Activated CD4-positive, alpha-beta T cell treated with anti-CD3 and anti-CD28 coated beads for 36 hours (primary cell): Measurements from ENCODE around the gene SYT17. TPM values are rescaled to one million over a fixed set of nuclear protein-coding genes. Genes with fewer than 3 reads are reported as not detected.

ENCODE experiments used
- ATAC-seq: fragments of 200-7000 bp; cut with Tn5 transposase; one replicate; pipeline ENCODE4 v1.10.0; 2021; ENCODE audit warnings: mild to moderate bottlenecking, moderate library complexity
- CTCF ChIA-PET: fragments of 350-600 bp; sonication (Branson Sonifier 250); formaldehyde crosslinking; loops from one replicate; lab custom pipeline; 2021; ENCODE audit warnings: antibody characterized with exemption; lab: Charles Lee
- POLR2A ChIA-PET: fragments of 350-600 bp; sonication (Branson Sonifier 250); formaldehyde crosslinking; loops from one replicate; lab custom pipeline; 2021; ENCODE audit warnings: antibody characterized with exemption, inconsistent platforms; lab: Charles Lee
- DNase-seq: peaks from one replicate; pipeline ENCODE4 v3.0.0-alpha.2; 2020
- H3K27ac Mint-ChIP-seq: one replicate; pipeline ENCODE4 v1.8.0; 2021; ENCODE audit warnings: mixed read lengths
- H3K27me3 Mint-ChIP-seq: one replicate; pipeline ENCODE4 v1.8.0; 2021; ENCODE audit warnings: mixed read lengths
- H3K36me3 Mint-ChIP-seq: one replicate; pipeline ENCODE4 v1.8.0; 2021; ENCODE audit warnings: low read depth, mixed read lengths
- H3K4me1 Mint-ChIP-seq: one replicate; pipeline ENCODE4 v1.8.0; 2021; ENCODE audit warnings: mixed read lengths
- H3K4me3 Mint-ChIP-seq: one replicate; pipeline ENCODE4 v1.8.0; 2021; ENCODE audit warnings: mild to moderate bottlenecking, moderate library complexity, mixed read lengths
- H3K9me3 Mint-ChIP-seq: one replicate; pipeline ENCODE4 v1.8.0; 2021; ENCODE audit warnings: low read depth, mixed read lengths
- intact Hi-C, 2 experiments: fragments of 100-400 bp; cut with DNase I in 1 of 2; cut with micrococcal nuclease in 1 of 2; formaldehyde crosslinking; loops; one replicate each; pipeline versions ENCODE4 v1.14.2 to v1.15.1; 2022 to 2024; cut with DNase I, micrococcal nuclease
- total RNA-seq, 2 experiments: library from RNA; stranded (reverse); gene quantifications; one replicate each; pipeline ENCODE4 v1.2.3, GENCODE V29; 2021

SYT17 gene
- total RNA-seq, 2 experiments from 2014 or later: not detected

DNA sequence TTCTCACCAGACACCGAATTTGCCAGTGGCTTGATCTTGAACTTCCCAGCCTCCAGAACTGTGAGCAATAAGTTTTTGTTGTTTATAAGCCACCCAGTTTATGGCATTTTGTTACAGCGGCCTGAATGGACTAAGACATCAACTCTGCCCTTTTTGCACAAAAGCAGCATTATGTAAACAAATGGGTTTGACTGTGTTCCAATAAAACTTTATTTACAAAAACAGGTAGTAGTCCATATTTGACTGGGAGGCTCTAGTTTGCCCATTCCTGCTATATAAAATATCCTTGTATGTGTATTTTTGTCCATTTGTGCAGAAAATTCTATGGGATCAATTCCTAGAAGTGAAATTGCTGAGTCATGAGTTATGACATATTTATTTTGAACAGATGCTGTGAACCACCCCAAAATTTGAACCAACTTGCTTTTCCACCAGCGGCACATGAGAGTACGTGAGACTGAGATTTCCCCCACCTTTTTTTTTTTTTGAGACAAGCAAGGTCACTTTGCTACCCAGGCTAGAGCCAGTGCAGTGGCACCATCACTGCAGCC lies 96.2 kb downstream of the SYT17 start:
- Mint-ChIP-seq H3K27ac (no peak overlapping the region), H3K36me3 (peaks cover 2% of the 10 kb centered on the region), H3K9me3 (peaks cover 11% of the 10 kb centered on the region), H3K4me1 (no peaks in the 10 kb centered on the region), H3K27me3 (peaks cover 3% of the 10 kb centered on the region), H3K4me3 (no peak overlapping the region)
- DNase-seq (no peak), ATAC-seq (no peak)
- POLR2A ChIA-PET: no interaction called here
- CTCF ChIA-PET: interaction anchor here (0.6 kb wide), 1 partner anchor 43 kb away, joined by 3 read pairs; no protein-coding TSS in a partner anchor
- intact Hi-C loops: no loop called here

DNA sequence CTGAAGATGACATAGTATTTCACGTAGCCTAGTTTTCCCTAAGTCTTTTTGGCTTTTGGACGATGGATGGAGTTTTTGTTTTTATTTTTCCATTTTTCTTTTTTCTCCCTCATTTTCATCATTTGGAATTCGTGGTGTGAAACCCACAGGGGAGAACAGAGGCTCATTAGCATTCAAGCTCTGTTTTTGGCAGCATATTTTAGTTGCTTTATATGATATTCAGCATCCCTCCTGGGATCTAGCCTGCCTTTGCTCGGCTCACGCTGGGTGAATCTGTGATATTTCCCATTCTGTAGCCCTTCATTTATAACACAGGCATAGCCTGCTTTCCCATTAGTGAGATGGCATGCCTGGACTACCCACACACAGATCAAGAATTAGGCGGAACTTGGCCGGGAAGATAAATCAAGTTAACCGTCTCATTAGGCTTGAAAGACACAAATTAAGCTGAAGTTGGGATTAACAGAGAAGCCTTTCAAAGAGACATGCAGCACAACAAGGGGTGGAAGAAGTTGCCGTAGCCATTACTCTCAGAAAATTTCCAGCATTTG lies 97.4 kb downstream of the SYT17 start:
- ChIA-PET POLR2A (no interaction called here), CTCF (interaction anchor here (0.9 kb wide), 1 partner anchor 403 kb away, joined by 3 read pairs; no protein-coding TSS in a partner anchor)
- Mint-ChIP-seq H3K4me3 (no peak overlapping the region), H3K27ac (no peak overlapping the region), H3K36me3 (peaks cover 2% of the 10 kb centered on the region), H3K27me3 (peaks cover 2% of the 10 kb centered on the region), H3K4me1 (no peaks in the 10 kb centered on the region), H3K9me3 (peaks cover 11% of the 10 kb centered on the region)
- no peak for DNase-seq
- intact Hi-C loops: no loop called here
- ATAC-seq: no peak

DNA sequence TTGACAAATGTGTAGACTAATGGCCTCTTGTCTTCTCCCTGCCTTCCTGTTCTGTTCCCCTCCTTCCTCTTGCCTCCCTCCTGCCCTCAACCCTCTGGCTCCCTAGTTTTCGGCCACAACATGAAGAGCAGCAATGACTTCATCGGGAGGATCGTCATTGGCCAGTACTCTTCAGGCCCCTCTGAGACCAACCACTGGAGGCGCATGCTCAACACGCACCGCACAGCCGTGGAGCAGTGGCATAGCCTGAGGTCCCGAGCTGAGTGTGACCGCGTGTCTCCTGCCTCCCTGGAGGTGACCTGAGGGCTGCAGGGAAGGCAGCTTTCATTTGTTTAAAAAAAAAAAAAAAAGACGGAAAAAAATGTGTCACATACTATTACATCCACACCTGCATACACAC lies 98.7 kb downstream of the SYT17 start:
- H3K27ac Mint-ChIP-seq: no peak overlapping the region
- peaks cover 2% of the 10 kb centered on the region for H3K36me3 Mint-ChIP-seq
- no peaks in the 10 kb centered on the region for H3K4me1 Mint-ChIP-seq
- intact Hi-C loops: no loop called here
- POLR2A ChIA-PET: no interaction called here
- no peak overlapping the region for H3K4me3 Mint-ChIP-seq
- ATAC-seq (no peak), DNase-seq (no peak)
- CTCF ChIA-PET: interaction anchor here (0.9 to 1.4 kb wide), 3 partner anchors 21 to 402 kb away, joined by 3 to 4 read pairs (median 3); no protein-coding TSS in a partner anchor
- peaks cover 11% of the 10 kb centered on the region for H3K9me3 Mint-ChIP-seq
- H3K27me3 Mint-ChIP-seq: peaks cover 2% of the 10 kb centered on the region

DNA sequence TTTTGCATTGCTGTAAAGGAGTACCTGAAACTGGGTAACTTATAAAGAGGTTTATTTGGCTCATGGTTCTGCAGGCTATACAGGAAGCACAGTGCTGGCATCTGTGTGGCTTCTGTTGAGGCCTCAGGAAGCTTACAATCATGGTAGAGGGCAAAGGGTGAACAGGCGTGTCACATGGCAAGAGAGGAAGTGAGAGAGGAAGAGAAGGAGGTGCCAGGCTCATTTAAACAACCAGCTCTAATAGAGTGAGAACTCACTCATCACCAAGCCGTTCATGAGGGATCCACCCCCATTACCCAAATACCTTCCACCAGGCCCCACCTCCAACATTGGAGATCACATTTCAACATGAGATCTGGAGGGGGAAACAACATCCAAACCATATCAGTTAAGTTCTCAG lies 101.1 kb downstream of the SYT17 start:
- intact Hi-C loops: no loop called here
- POLR2A ChIA-PET: no interaction called here
- H3K9me3 Mint-ChIP-seq: peaks cover 11% of the 10 kb centered on the region
- no peaks in the 10 kb centered on the region for H3K4me1 Mint-ChIP-seq
- ATAC-seq: no peak
- peaks cover 2% of the 10 kb centered on the region for H3K27me3 Mint-ChIP-seq
- CTCF ChIA-PET: no interaction called here
- H3K27ac Mint-ChIP-seq: no peak overlapping the region
- H3K4me3 Mint-ChIP-seq: no peak overlapping the region
- DNase-seq: no peak
- peaks cover 2% of the 10 kb centered on the region for H3K36me3 Mint-ChIP-seq

DNA sequence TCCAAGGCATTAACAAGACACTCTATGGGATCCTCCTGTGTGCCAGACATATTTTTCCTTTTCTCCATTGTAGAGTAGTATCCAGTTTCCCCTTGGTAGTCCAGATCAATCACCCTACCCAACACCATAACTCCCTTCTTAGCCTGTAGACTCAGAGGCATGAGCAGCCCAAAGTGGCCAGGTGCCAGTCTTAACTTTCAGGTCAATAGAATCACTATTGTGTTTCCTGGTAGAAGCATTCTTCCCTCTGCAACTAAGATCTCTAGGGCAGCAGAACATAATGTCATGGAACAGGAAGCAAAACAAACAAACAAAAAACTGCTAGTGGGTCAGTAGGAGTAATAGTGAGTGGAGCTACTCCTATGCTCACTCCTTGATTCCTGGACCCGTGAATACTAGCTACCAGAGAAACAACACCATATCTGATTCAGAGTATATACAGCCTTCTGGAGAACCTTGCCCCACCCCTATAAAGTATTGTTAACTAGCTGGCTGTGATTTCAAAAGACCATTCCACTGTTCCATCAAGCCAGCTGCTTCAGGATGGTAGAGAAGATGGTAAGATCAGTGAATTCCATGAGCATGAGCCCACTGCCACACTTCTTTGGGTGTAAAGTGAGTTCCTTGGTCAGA lies 106.2 kb downstream of the SYT17 start:
- intact Hi-C loops: no loop called here
- Mint-ChIP-seq H3K27me3 (no peaks in the 10 kb centered on the region), H3K4me1 (no peaks in the 10 kb centered on the region), H3K36me3 (no peaks in the 10 kb centered on the region), H3K27ac (no peak overlapping the region), H3K9me3 (no peaks in the 10 kb centered on the region), H3K4me3 (no peak overlapping the region)
- ChIA-PET POLR2A (no interaction called here), CTCF (no interaction called here)
- no peak for ATAC-seq
- no peak for DNase-seq

DNA sequence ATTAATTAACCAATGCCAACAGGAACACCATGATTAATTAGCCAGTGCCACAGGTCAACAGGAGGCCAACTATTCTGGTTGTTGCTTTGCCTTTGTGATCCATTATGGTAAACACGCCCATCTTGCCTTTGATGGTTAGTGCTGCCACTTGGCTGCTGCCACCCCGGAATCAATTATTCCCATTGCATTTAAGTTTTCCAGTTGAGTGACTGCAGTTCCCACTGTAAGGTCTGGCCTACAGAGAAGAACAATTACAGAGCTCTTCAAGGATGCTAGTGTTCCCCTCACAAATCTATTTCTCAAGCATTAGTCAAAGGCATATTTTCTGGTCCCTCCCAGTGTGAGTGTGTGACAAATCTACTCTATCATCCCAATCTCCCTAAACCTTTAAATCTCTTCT lies 110.4 kb downstream of the SYT17 start:
- ATAC-seq (no peak), DNase-seq (no peak)
- Mint-ChIP-seq H3K4me3 (no peak overlapping the region), H3K4me1 (peaks cover under 1% of the 10 kb centered on the region), H3K9me3 (no peaks in the 10 kb centered on the region), H3K36me3 (no peaks in the 10 kb centered on the region), H3K27me3 (peaks cover 5% of the 10 kb centered on the region), H3K27ac (no peak overlapping the region)
- intact Hi-C loops: no loop called here
- ChIA-PET CTCF (interaction anchor here (0.6 to 0.7 kb wide), 2 partner anchors 185 to 266 kb away, joined by 3 read pairs; no protein-coding TSS in a partner anchor), POLR2A (no interaction called here)

DNA sequence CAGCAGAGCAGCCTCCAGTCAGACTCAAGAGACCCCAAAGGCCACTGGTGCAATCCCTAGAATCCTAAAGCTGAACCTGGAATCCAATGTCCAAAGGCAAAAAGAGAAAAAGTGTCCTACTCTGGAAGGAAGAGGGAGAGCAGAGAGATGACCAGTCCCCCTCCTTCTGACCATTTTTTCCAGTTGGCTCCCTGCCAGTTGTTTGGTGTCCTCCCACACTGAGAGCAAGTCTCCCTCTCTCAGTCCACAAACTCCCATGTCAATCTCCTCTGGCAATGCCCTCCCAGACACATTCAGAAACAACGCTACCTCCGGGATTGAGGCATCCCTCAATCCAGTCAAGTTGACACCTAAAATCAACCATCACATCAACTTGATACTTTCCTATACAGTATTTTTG lies 113.2 kb downstream of the SYT17 start:
- intact Hi-C loops: no loop called here
- H3K27ac Mint-ChIP-seq: no peak overlapping the region
- H3K9me3 Mint-ChIP-seq: no peaks in the 10 kb centered on the region
- no peak for DNase-seq
- H3K4me1 Mint-ChIP-seq: peaks cover 9% of the 10 kb centered on the region
- ATAC-seq: no peak
- H3K36me3 Mint-ChIP-seq: no peaks in the 10 kb centered on the region
- POLR2A ChIA-PET: no interaction called here
- CTCF ChIA-PET: no interaction called here
- H3K27me3 Mint-ChIP-seq: peaks cover 5% of the 10 kb centered on the region
- H3K4me3 Mint-ChIP-seq: no peak overlapping the region

DNA sequence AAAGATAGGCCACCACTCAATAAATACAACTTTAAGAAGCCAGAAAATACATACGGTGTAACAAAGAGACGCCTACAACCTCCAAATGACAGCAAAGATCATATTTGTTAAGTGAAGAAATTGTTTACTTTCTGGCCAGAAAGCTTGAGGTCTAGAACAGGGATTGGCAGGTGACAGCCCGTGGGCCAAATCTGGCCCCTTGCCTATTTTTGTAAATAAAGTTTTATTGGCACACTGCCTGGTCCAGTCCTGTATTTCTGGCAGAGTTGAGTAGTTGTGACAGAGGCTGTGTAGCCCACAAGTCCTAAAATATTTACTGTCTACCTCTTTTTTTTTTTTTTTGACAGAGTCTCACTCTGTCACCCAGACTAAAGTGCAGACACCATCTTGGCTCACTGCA lies 114.1 kb downstream of the SYT17 start:
- Mint-ChIP-seq H3K36me3 (no peaks in the 10 kb centered on the region), H3K27ac (no peak overlapping the region), H3K9me3 (no peaks in the 10 kb centered on the region), H3K4me3 (no peak overlapping the region), H3K4me1 (peaks cover 9% of the 10 kb centered on the region), H3K27me3 (peaks cover 5% of the 10 kb centered on the region)
- ATAC-seq (no peak), DNase-seq (no peak)
- CTCF ChIA-PET: no interaction called here
- POLR2A ChIA-PET: interaction anchor here (0.6 kb wide), 1 partner anchor 253 kb away, joined by 9 read pairs; no protein-coding TSS in a partner anchor
- intact Hi-C loops: no loop called here

DNA sequence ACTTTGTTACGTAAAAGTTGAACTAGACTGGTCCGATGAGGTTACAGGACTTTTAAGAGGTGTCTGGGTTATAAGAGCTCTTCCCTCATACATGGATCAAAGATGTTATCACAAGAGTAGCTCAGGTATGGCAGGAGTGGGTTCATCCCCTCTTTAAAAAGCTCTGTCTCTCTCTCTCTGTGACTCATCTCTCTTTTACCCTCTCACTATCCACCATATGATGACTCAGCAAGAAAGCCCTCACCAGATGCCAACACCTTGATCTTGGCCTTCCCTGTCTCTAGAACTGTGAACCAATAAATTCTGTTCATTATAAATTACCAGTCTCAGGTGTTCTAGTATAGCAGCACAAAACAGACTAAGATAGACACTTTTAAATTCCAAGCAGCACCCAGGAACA lies 115.6 kb downstream of the SYT17 start:
- H3K9me3 Mint-ChIP-seq: no peaks in the 10 kb centered on the region
- peak; percentile 39 for ATAC-seq
- intact Hi-C loops: no loop called here
- no peak overlapping the region for H3K27ac Mint-ChIP-seq
- no peak overlapping the region for H3K4me3 Mint-ChIP-seq
- ChIA-PET POLR2A (no interaction called here), CTCF (no interaction called here)
- no peak for DNase-seq
- no peaks in the 10 kb centered on the region for H3K36me3 Mint-ChIP-seq
- peaks cover 5% of the 10 kb centered on the region for H3K27me3 Mint-ChIP-seq
- H3K4me1 Mint-ChIP-seq: peaks cover 9% of the 10 kb centered on the region

DNA sequence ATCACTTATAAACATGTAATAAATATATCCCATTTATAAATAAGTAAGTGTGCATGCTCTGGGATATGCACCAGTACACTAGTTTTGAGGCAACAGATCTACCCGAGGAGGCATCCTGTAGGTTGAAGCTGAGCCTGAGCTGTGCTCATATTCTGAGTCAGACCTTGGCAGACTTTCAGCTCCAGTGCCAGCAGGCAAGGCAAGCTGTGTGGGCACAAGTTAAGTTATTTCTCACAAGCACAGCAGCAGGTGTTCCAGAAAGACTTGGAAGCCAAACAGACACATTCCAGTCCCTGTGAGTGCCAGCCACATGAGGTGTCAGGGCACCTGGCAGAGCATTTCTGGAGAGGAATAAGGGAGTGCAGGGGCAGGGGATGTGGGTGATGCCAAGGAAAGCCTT lies 116.2 kb downstream of the SYT17 start:
- Mint-ChIP-seq H3K4me1 (peaks cover 9% of the 10 kb centered on the region), H3K4me3 (no peak overlapping the region), H3K36me3 (no peaks in the 10 kb centered on the region), H3K27ac (no peak overlapping the region), H3K9me3 (no peaks in the 10 kb centered on the region), H3K27me3 (peaks cover 7% of the 10 kb centered on the region)
- intact Hi-C loops: no loop called here
- ATAC-seq: peak; percentile 80
- POLR2A ChIA-PET: no interaction called here
- CTCF ChIA-PET: no interaction called here
- DNase-seq: peak; percentile 55

DNA sequence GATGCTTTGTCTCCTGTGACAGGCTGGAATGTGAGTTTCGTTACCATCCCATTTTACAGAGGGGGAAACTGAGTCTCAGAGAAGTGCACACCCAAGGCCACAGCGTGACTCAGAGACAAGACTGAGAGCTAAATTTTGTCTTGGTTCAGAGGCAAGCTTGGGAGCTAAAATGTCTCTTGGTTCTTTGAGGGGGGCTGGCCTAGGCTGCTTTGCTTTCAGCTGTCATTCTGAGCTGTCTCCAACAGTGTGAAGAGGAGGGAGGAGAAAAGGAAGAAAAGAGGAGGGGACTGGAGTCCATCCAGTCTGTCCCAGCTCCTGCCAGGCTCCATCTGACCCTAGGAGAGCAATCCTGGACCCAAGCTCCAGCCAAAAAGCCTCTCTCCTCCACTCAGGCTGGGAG lies 117.4 kb downstream of the SYT17 start, which contains the start of gene CLEC19A:
TSS of gene CLEC19A (plus strand) at position 301 of the 400 bp plus-strand sequence. CDS start 121 bp downstream, outside the sequence.
- H3K27ac Mint-ChIP-seq: no peak within 1 kb of the TSS
- CTCF ChIA-PET: interaction anchor here (0.6 kb wide), 1 partner anchor 106 kb away, joined by 3 read pairs; no protein-coding TSS in a partner anchor

DNA sequence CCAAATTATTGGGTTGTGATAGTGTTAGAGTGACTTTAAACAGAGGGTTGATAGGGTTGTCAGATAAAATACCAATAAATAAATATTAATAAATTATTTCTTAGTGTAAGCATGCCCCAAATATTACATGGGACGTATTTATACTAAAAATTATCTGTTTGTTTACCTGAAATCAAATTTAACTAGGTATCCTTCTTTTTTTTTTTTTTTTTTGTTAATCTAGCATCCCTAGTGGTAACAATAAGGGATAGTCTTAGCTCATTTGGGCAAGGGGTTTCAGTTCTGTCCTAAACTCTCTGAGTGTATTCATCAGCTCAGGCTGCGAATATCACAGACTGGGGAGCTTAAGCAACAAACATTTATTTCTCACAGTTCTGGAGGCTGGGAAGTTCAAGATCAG lies 118.8 kb downstream of the SYT17 start:
- Mint-ChIP-seq H3K4me1 (peaks cover 14% of the 10 kb centered on the region), H3K9me3 (no peaks in the 10 kb centered on the region), H3K27ac (no peak overlapping the region), H3K27me3 (peaks cover 15% of the 10 kb centered on the region), H3K36me3 (no peaks in the 10 kb centered on the region), H3K4me3 (no peak overlapping the region)
- ChIA-PET POLR2A (no interaction called here), CTCF (interaction anchor here (0.9 kb wide), 1 partner anchor 107 kb away, joined by 4 read pairs; no protein-coding TSS in a partner anchor)
- DNase-seq: no peak
- intact Hi-C loops: no loop called here
- ATAC-seq: no peak

More for the DNA sequence above, 117.4 kb downstream of the SYT17 start, which contains the start of gene CLEC19A:
- no peak for DNase-seq
- ATAC-seq: no peak
- Mint-ChIP-seq H3K4me1 (peaks cover 11% of the 10 kb centered on the region), H3K9me3 (no peaks in the 10 kb centered on the region), H3K4me3 (no peak within 1 kb of the TSS), H3K27me3 (peaks cover 11% of the 10 kb centered on the region), H3K36me3 (no peaks in the 10 kb centered on the region)
- intact Hi-C loops: no loop called here
- POLR2A ChIA-PET: no interaction called here
